Right ventricle myocardium inferior (tissue), 1 donor: ENCODE results near the gene KCNK1. TPM values are rescaled to one million over a fixed set of nuclear protein-coding genes. Genes with fewer than 3 reads are reported as not detected.
"Not testable (repeated sequence)": the region's sequence is repeated elsewhere in the genome, so short reads cannot be mapped to it uniquely, and the experiment has no call there.

ENCODE experiments used
- ATAC-seq: fragments of 200-7000 bp; cut with Tn5 transposase; one replicate; pipeline ENCODE4 v1.9.1; 2020; ENCODE audit warnings: mild to moderate bottlenecking, moderate library complexity
- DNase-seq: peaks from one replicate; pipeline ENCODE4 v3.0.0; 2021; ENCODE audit errors: missing footprints
- intact Hi-C: fragments of 100-400 bp; cut with DNase I; formaldehyde crosslinking; loops from one replicate; pipeline ENCODE4 v1.11.0; 2022
- total RNA-seq: library from RNA; stranded (reverse); fragmentation: NEBNext Ultra II Directional; extraction: Animal tissue kit (Norgen Biotek cat#: 25700); gene quantifications from one replicate; pipeline ENCODE4 v1.2.1, GENCODE V29; 2021
- donor health status: DM: no; HTN: yes; CAD: no; lungs with severe emphysema.

The KCNK1 gene
- total RNA-seq, 1 donor from 2014 or later = 25.4 TPM

DNA sequence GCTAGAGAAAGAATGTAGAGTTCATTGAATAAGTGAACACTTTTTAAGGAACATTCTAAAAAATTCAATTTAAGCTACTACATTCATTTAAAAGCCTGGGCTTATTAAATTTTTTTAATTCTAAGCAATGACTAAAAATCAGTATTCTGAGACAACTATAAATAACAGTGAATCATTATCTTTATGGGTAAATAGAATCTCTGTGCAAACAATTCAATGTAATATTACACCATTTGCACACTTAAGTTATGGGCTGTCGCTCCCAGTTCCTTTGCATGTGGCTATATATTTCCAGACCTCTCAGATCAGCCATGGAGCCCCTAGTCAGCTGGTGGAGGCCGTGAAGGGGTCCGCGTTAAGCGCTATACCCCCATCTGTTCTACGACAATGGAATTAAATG, 65.1 kb downstream of the KCNK1 start:
- DNase-seq (no peak), ATAC-seq (no peak)
- intact Hi-C loops = no loop called here

DNA sequence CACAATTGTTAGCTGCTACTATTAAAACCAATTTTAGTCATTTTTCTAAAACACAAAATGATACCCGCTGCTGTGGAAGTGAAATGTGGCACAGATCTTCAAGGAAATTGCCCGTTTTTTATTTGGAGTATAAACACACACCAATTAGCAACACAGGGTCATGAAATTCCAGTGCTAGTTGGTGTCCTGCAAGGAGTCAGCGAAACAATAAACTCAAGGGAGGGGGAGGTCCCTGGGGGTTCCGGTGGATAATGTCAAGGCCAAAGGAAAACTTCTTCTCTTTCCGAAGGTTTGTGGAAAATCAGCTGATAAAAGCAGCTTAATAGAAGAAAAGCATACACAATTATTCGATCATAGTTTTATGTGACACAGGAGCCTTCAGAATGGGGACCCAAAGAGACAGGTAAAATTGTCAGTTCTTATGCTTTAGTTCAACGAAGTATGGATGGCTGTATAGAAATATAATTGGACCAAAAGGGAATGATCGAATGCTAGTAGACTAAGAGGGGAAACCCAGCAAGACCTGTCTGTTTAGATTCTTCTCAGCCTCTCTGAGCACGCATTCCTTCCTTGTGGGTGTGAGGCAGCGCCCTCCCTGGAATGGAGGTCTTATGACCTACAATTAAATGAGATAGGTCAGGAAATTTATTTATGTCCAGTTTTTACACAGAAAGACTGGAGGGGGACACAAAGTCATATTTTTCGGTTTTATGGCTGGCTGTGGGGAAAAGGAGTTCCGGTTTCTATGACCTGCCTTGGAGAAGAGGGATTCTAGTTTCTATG, 65.9 kb downstream of the KCNK1 start:
- ATAC-seq (no peak), DNase-seq (no peak)
- intact Hi-C loops = no loop called here

DNA sequence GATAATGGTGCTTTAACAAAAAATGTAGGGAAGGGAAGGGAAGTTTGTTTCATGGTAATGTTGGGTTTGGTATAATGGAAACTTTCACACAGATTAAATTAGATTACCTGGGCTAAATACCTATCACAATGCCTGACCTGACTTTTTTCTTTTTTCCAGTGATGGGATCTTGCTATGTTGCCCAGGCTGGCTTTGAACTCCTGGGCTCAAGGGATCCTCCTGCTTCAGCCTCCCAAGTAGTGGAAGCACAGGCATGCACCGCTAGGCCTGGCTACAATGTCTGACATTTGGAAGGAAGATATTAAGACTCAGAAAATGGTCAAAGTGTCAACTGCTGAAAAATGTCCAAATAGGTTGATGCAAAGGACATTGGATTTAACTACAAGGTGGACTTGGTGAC, 67.4 kb downstream of the KCNK1 start:
- intact Hi-C loops = no loop called here
- no peak for DNase-seq

DNA sequence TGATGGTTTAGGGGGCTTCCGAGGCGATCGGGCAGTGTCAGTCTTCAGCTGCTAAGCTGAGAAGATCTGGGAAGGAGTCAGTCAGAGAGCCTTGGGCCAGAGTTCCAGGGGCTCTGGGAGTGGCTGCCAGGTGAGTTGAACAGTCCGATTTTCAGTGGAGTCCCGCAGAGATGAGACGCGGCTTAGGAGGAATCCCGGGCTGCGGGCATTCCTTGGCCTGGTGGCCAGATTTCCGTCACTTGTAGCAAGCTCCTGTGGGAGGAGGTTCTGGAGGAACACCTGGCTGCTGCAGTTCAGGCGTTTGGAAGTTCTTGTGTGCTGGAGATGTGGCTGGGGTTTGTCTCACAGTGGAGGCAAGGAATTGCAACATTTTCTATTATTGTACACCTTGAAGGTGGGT, 72.7 kb downstream of the KCNK1 start:
- ATAC-seq, intact Hi-C loops: not testable (repeated sequence)

More for the DNA sequence above, 67.4 kb downstream of the KCNK1 start:
- ATAC-seq = no peak

DNA sequence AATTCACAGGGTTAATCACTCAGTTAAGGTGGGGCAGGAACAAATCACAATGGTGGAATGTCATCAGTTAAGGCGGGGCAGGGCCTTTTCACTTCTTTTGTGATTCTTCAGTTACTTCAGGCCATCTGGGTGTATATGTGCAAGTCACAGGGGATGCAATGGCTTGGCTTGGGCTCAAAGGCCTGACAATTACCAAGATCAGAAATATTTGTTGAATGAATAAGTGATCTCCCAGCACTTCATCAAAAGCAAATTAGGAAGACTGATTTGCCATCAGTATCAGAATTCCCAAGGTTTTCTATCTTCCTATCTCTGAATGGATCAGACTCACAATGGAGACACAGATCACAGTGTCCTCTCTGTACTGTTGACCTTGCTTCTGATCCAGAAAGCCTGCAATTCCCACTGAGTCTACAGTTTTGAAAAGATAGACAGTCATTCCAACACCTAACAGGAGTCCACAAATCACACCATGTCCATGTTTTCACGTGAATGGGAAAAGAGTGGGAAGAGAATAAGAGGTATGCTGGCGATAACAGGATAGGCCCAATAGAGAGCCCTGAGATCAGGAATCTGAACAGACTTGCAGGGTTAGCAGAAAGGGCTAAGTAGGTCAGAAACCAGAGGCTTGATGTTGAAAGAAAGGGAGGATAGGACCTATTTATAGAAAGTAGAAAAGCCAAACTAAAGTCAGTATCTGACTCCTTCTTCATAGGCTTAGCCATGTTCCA, 75.3 kb downstream of the KCNK1 start:
- DNase-seq (no peak), ATAC-seq (peak; percentile 37)
- intact Hi-C loops = no loop called here

More for the DNA sequence above, 72.7 kb downstream of the KCNK1 start:
- DNase-seq = not testable (repeated sequence)

DNA sequence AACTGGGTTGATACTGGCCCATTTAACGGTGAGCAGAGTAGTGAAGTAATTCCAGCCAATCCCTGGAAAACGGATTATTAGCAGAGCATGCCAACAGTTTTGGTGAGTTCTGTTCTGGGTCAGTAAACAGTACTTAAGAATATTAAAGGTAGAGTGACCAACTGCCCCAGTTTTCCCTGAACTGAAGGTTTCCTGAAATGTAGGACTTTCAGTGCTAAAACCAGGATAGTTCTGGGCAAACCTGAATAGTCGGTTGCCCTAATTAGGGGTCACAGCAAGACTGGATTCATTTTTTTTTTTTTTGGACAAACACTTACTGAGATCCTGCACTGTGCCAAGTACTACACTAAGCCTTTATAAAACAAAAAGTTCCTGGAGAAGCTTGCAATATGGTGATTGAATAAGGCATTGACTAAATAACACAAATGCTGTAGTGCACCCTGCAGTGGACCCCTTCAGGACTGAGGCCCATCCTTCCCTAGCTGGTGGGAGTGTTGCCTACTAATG, 75.9 kb downstream of the KCNK1 start:
- ATAC-seq (no peak), DNase-seq (no peak)
- intact Hi-C loops = no loop called here

DNA sequence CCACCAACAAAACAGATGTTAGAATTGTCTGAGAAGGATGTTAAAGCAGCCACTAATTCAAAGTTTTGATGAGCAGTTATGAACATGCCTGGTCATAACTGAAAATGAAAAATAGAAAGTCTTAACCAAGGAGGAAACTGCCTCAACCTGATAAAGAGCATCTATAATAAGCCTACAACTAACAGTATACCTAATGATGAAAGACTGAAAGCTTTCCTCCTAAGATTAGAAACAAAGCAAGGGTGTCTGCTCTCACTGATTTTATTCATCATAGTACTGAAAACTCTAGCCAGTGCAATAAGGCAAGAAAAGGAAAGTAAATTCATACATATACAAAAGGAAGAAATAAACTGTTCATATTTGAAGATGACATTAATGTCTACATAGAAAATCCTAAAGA, 82.0 kb downstream of the KCNK1 start:
- no peak for ATAC-seq

DNA sequence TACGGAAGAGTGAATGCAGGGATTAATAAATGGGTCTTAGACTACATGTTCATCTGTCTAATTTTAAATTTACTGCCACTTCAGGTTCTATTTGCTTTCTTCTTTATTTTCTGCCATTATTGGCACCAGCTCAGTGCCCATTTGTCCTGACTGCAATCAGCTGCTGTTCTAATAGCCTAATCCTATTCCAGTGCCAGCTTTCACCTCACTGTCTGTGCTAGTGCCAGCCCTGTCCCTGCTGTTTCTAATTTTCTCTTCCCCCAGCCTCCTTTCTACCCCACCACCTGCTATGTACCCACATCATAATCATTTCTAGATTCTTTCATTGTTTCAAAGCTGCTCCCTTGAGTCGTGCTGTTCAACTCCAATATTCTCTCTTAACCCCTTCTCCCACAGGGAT, 86.4 kb downstream of the KCNK1 start:
- peak; percentile 76 for ATAC-seq
- intact Hi-C loops = no loop called here

More for the DNA sequence above, 82.0 kb downstream of the KCNK1 start:
- intact Hi-C loops = loop anchor here (2.0 kb wide), 1 partner anchor 27 kb away; no protein-coding TSS in a partner anchor
- no peak for DNase-seq

DNA sequence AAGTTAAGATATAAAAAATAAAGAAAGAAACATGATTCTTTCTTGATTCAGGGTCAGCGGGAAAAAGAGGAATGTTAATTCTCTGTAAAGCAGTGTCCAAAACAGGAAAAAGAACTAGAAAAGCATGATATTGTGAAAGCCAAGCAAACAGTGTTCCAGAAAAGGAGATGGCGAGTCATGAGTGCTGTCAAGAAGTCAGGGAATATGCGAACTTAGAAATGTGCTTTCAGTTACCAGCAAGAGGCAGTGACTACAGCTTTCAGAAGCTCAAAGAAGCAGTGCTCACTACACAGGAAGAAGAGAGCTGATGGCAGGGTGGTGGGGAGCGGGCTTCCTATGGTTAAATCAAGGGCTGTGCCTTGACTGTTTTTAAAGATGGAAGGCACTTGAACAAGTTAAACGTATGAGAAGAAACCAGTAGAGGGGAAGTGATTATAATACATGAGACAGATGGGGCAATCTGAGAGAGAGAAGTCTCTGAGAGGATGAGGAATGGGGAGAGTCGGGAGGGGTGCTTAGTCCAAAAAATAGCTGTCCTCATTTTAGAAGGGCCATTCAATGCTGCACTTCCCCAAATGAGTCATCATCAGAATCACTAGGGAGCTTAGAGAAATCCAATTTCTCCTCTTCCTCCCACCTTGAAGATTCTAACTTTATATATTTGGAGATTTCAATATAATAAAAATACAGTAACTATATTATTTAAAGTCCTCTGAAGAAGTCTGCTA, 90.4 kb downstream of the KCNK1 start:
- intact Hi-C loops = no loop called here
- no peak for ATAC-seq
- no peak for DNase-seq

More for the DNA sequence above, 86.4 kb downstream of the KCNK1 start:
- DNase-seq = no peak

DNA sequence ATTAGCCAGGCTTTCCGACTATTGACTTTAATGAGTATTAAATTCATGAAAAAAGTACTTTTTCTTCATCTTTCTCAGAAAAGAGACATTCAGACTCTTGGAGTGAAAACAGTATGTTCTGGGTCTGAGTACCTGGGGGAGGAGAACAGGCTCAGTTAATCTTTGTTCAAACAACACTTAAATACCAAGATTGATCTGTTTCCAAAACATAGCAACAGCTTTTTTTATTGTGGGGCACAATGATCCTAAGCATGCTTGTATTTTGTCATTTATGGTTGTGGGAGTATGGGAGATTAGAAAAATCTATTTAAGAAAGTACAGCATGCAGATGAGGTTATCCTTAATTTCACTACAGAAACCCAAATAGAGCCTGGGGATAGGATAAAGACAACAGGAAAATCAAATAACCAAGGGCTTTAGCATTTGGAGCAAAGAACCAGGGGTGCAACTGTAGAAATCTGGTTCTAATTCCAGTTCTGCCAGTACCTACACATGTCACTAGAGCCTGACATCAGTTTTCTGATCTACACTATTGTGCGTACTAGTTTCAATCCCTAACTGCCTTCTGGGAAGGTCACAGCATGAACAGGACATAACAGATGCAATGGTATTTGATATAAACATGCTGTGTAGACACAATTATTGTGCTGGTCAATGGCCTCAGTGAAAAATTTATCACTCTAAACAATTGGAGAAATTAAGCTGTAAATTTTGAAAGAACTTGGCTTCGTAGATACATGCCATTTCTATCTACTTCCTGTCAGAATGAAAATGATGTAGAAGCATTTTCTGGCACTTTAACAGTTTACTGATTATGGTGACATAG, 91.2 kb downstream of the KCNK1 start:
- intact Hi-C loops = no loop called here
- no peak for DNase-seq
- no peak for ATAC-seq

DNA sequence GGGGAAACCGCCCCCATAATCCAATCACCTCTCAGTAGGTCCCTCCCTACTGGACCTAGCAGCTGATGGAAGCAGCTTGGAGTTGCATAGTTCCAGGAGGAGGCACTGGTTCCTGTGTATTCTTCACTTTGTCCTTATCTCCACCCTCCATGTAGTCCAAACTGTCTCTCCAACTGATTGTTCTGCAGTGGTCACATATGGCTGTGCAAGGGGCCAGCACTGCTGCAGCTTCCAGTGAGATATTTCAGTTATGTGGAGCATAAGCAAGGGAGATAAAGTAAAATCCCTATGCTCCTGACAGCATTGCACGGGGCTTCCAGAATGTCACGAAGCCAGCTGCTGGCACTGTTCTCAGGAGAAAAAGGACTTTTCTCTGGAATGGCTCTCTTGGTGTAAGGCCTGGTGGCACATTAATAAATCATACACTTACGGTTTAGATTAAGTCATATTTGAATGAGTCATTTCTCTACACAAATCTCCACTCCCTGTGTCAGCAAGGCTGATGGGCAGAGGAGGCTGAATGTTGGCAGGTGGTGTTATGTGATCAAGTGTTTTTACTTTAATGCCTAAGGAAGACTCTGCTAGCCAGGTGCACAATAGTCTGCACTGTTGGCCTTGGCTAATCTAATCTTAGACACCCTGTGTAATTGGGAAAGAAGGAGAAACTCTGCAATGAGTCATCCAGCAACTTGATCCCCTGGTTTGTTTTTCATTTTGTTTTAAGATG, 93.4 kb downstream of the KCNK1 start:
- intact Hi-C loops = no loop called here
- ATAC-seq (peak; percentile 23), DNase-seq (no peak)

DNA sequence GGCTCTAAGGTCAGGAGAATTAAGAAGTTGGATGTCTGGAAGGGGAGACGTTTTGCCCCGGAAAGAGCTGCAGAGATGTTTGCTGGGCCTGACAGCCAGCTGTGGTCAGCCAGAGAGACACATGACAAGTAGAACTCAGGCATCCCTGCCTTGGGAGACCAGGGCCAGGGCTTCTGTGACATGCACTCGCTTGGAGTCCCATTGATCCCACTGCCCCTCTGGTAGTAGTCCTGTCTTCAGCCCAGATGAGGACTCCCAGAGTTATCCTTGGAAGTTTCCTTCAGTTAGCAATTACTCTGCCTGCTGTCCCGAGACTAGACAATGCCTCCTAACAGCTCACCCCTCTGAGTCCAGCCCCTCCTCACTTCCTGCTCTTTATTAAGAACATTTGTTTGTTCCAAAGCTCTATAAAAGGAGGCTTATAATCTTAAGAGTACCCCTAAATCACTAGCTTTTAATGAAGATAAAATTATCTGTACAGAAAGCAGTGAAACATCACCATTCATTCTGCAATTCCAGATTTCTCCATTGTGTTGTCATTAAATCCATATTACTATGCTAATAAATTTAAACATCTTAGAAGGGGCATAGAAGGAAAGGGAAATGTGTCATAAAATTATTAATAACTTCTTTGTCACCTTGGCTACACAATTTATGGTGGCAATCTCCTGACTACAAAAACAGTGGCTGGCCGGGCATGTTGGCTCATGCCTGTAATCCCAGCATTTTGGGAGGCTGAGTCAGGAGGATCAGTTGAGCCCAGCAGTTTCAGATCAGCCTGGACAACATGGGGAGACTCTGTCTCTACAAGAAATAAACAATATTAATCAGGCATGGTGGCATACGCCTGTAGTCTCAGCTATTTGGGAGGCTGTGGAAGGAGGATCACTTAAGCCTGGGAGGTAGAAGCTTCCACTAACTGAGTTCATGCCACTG, 94.2 kb downstream of the KCNK1 start:
- no peak for ATAC-seq
- no peak for DNase-seq
- intact Hi-C loops = no loop called here

DNA sequence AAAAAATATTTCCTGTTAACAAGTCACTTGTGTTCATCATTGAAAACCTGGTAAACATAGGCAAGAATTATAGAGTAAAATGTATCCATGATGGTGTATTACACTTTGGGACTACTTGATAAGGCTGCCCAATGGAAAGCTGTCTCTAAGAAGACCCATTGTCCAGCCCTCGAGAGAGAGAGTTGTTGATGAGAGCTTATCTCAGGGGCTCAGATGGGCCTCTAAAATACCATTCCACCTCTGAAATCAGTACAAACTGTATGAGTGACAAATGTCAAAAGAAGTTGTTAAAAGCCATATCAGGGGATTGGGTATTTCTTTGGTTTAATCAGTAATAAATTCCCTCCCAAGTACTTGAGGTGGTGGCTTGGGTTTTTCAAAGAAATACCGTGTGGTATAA, 96.1 kb downstream of the KCNK1 start:
- intact Hi-C loops = no loop called here
- no peak for ATAC-seq
- no peak for DNase-seq

DNA sequence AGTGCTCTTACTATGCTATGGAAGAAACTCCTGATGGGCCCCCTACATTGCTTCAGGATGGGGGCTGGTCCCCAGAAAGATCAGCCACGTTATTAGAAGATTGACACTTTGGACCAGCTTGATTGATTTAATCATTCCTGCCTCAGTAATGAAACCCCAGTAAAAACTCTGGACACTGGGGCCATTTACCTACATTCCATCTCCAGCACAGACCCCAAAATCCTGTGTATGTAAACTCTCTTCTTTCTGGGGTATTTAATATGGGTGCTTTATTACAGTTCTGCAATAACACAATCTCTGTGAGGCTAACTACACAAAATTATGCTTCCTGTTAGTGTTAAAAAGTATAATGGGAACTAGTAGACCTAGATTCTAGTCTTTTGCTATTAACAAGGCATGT, 96.6 kb downstream of the KCNK1 start:
- ATAC-seq (no peak), DNase-seq (no peak)
- intact Hi-C loops = no loop called here

DNA sequence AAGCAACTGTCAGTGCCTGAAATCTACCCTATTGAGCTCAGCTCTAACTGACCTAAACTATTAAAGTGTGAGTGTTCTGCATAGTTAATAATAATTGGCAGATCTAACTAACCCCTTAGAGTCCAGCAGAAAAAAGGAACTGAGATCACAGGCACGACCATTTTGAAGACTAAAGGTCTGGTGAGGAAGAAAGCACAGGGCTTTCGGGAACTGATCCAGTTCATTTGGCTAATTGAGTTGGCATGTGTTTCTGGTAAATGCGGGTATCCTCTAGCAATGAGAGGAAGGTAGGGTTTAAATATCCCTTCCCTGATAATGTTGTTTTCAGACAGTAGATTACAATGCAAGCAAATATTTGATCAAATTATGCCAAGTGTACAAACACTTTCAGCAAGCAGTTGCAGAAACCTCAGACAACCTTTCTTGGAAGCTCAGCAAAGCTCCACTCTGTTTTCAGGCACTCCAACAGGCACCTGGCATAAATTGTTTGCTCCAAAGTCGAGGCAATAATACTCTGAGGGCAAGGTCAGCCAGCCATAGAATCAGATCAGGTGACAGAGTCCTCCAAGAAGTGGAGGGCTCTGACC, 100.8 kb downstream of the KCNK1 start:
- intact Hi-C loops = no loop called here
- DNase-seq (no peak), ATAC-seq (no peak)

DNA sequence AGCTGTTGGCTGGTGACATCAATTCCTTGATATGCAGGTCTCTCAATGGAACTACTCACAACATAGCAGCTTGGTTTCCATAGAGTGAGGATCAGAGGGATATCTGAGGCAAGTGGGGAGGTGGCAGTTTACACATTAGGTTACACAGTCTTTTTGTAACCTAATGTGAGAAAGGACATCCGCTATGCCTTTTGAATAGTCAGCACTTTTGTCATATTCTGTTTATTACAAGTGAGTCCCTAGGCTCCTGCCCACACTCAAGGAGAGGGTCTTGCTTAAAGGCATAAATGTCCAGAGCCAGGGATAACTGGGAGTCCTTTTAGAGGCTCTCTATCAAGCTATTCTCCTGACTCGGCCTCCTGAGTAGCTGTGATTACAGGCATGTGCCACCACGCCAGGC, 104.2 kb downstream of the KCNK1 start:
- ATAC-seq = no peak
- DNase-seq = no peak
- intact Hi-C loops = no loop called here
